HepG2 (cell line): ENCODE data around the gene MARCHF6. TPM values are rescaled to one million over a fixed set of nuclear protein-coding genes. Genes with fewer than 3 reads are reported as not detected.

Experiments used
- ETV5 ChIP-seq: IDR thresholded peaks from 2 replicates; pipeline ENCODE4 v1.6.1; 2018; ENCODE audit warnings: missing biosample characterization, missing genetic modification reagents, inconsistent platforms, borderline replicate concordance
- IKZF4 ChIP-seq: sonication (generic); formaldehyde crosslinking; IDR thresholded peaks from 2 replicates; pipeline ENCODE4 v1.5.1; 2020; ENCODE audit warnings: borderline replicate concordance, mild to moderate bottlenecking, low read depth, missing genetic modification reagents; ENCODE audit errors: not compliant biosample characterization
- NCOA1 ChIP-seq: sonication (generic); formaldehyde crosslinking; IDR thresholded peaks from 2 replicates; pipeline ENCODE4 v1.9.0; 2021; ENCODE audit warnings: missing genetic modification reagents
- SIN3A ChIP-seq: IDR thresholded peaks from 2 replicates; pipeline ENCODE4 v1.6.1; 2011; ENCODE audit warnings: low read depth, mild to moderate bottlenecking, control low read depth, low read length, borderline replicate concordance
- TARDBP ChIP-seq: sonication (generic); formaldehyde crosslinking; IDR thresholded peaks from 2 replicates; pipeline ENCODE4 v1.8.0; 2022; ENCODE audit warnings: mild to moderate bottlenecking, missing genetic modification reagents
- TCF7 ChIP-seq: sonication (generic); IDR thresholded peaks from 2 replicates; pipeline ENCODE4 v1.6.1; 2016; ENCODE audit warnings: antibody characterized with exemption, low read depth
- ZNF296 ChIP-seq: sonication (generic); formaldehyde crosslinking; conservative IDR thresholded peaks from 2 replicates; pipeline ENCODE4 v1.5.0; 2020; ENCODE audit warnings: mild to moderate bottlenecking, missing genetic modification reagents
- ZNF3 ChIP-seq: IDR thresholded peaks from 2 replicates; pipeline ENCODE4 v1.7.0; 2017; ENCODE audit warnings: inconsistent platforms
- ZNF326 ChIP-seq: sonication (generic); formaldehyde crosslinking; IDR thresholded peaks from 2 replicates; pipeline ENCODE4 v1.4.0; 2020; ENCODE audit warnings: missing genetic modification reagents, borderline replicate concordance
- ZNF670 ChIP-seq: sonication (generic); formaldehyde crosslinking; IDR thresholded peaks from 2 replicates; pipeline ENCODE4 v1.8.0; 2022; ENCODE audit warnings: mild to moderate bottlenecking, missing genetic modification reagents, borderline replicate concordance
- ZNF772 ChIP-seq: sonication (generic); formaldehyde crosslinking; IDR thresholded peaks from 2 replicates; pipeline ENCODE4 v1.5.0; 2020; ENCODE audit warnings: mild to moderate bottlenecking, missing genetic modification reagents
- polyA plus RNA-seq, 8 experiments: library from polyadenylated mRNA; depleted of rRNA in 3 of 8; stranded (reverse) in 7 of 8; unstranded in 1 of 8; fragments of >200 nt; fragmentation: Illumina TruSeq in 4 of 8; extraction: Trizol in 4 of 8; gene quantifications; 2 replicates each; pipeline versions ENCODE4 v1.2.1 to v1.2.3, GENCODE V29; 2011 to 2016; ENCODE audit warnings: low read depth in 4 of 8, missing spikeins in 1 of 8, mixed read lengths in 1 of 8; ENCODE audit not compliant: insufficient read depth in 1 of 8
- total RNA-seq, 5 experiments: library from RNA; depleted of rRNA; stranded (reverse); fragments of >200 nt; fragmentation: Illumina TruSeq; extraction: Trizol; gene quantifications; 2 replicates each; pipeline ENCODE4 v1.2.3, GENCODE V29; 2016; ENCODE audit warnings: low read depth in 1 of 5
- TF ChIP-seq, protein P1 (sequence below): sonication (generic); formaldehyde crosslinking; IDR thresholded peaks from 2 replicates; pipeline ENCODE4 v1.4.0; 2020; ENCODE audit warnings: missing genetic modification reagents
- TF ChIP-seq, protein P2 (sequence below): sonication (generic); formaldehyde crosslinking; IDR thresholded peaks from 2 replicates; pipeline ENCODE4 v1.8.1; 2023; ENCODE audit warnings: mild to moderate bottlenecking, moderate library complexity, missing genetic modification reagents

The MARCHF6 gene
- total and polyA plus RNA-seq, 2 of the 13 experiments (the other 11 are each of a cell fraction or from before 2014, with no cell fraction given), result 48.6 to 107 TPM

DNA sequence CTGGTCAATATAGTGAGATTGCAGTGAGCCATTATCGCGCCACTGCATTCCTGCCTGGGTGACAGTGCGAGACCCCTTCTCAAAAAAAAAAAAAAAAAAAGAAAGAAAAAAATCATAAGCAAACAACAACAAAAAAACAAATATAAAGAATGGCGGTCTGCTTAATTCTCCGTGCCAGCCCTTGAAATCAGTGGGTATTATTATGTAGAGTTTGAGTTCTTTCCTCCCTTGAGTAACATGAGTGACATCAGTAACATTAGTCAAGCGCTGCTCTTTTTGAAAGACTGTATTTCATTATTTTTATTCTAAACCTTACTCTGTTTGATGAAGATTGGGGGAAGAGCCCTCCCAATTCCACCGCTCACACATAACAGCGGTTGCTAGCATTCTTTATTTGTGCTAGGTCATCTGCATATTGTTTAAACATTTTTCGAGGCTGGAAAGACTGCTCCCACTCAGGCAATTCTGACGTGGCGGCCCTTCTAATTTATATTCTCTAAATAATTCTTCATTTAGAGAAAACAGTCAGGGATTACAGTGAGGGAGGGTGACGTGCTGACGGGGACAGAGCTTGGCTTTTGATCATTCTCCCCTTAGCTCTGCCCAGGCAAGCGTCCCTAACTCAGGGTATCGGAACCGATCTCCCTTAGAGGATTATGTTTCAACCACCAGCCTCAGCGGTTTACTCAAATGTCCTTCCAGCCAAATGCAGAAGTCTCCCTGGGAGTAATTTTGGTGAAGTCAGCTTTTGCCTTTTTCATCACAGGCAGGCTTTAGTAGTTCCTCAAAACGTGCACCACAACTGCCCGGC is 860 bp upstream of the MARCHF6 start (continued):
- TF ChIP-seq, protein P1, sequence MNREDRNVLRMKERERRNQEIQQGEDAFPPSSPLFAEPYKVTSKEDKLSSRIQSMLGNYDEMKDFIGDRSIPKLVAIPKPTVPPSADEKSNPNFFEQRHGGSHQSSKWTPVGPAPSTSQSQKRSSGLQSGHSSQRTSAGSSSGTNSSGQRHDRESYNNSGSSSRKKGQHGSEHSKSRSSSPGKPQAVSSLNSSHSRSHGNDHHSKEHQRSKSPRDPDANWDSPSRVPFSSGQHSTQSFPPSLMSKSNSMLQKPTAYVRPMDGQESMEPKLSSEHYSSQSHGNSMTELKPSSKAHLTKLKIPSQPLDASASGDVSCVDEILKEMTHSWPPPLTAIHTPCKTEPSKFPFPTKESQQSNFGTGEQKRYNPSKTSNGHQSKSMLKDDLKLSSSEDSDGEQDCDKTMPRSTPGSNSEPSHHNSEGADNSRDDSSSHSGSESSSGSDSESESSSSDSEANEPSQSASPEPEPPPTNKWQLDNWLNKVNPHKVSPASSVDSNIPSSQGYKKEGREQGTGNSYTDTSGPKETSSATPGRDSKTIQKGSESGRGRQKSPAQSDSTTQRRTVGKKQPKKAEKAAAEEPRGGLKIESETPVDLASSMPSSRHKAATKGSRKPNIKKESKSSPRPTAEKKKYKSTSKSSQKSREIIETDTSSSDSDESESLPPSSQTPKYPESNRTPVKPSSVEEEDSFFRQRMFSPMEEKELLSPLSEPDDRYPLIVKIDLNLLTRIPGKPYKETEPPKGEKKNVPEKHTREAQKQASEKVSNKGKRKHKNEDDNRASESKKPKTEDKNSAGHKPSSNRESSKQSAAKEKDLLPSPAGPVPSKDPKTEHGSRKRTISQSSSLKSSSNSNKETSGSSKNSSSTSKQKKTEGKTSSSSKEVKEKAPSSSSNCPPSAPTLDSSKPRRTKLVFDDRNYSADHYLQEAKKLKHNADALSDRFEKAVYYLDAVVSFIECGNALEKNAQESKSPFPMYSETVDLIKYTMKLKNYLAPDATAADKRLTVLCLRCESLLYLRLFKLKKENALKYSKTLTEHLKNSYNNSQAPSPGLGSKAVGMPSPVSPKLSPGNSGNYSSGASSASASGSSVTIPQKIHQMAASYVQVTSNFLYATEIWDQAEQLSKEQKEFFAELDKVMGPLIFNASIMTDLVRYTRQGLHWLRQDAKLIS (CRISPR knock-in tag), result no peak
- TF ChIP-seq TARDBP (CRISPR knock-in tag) (peak; percentile 12; the same call in 1 of the 2 replicates), IKZF4 (CRISPR knock-in tag) (no peak), ZNF326 (CRISPR knock-in tag) (no peak), ZNF296 (CRISPR knock-in tag) (0 out of 2 replicates have a peak, but pooled peaks have one; percentile 17), TCF7 (peak; percentile 2; the same call in 1 of the 2 replicates), ZNF670 (CRISPR knock-in tag) (peak; percentile 16; the same call in 1 of the 2 replicates), SIN3A (no peak), ZNF772 (CRISPR knock-in tag) (0 out of 2 replicates have a peak, but pooled peaks have one; percentile 14), NCOA1 (no peak), ZNF3 (CRISPR knock-in tag) (0 out of 2 replicates have a peak, but pooled peaks have one; percentile 19), ETV5 (CRISPR knock-in tag) (no peak)
- TF ChIP-seq, protein P2, sequence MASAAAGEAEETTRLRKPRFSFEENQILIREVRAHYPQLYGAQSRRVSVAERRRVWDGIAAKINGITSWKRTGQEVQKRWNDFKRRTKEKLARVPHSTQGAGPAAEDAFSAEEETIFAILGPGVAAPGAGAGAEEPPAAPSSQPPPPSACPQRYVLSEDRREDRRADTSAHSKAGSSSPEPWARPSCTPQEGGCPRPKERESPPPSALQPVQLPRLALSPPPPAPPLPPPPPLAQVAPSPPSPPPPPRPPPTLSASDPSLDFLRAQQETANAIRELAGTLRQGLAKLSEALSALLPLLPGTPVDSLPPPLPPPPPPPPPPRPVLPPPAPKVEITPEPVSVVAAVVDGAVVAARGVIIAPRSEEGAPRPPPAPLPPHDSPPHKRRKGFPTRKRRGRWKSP, result peak; percentile 26; the same call in 1 of the 2 replicates
